MCF 10A (cell line): ENCODE results near the gene TUBA4B. TPM values are rescaled to one million over a fixed set of nuclear protein-coding genes. Genes with fewer than 3 reads are reported as not detected.

ENCODE experiments used
- BruUV-seq: library from RNA; stranded (reverse); fragments of 400-500 nt; replicated peaks from 2 replicates; lab custom pipeline; 2021; lab: Mats Ljungman, UMichigan
- CTCF ChIA-PET: fragments of 300-600 bp; sonication (Branson Sonifier 250); formaldehyde crosslinking; extraction: SDS; loops from one replicate; lab custom pipeline; 2021; ENCODE audit warnings: antibody characterized with exemption, inconsistent platforms; lab: Yijun Ruan, JAX
- POLR2A ChIA-PET: fragments of 300-600, 350-650 bp; sonication (Branson Sonifier 250); formaldehyde crosslinking; extraction: SDS; loops from one replicate; lab custom pipeline; 2020; ENCODE audit warnings: antibody characterized with exemption, inconsistent platforms; lab: Yijun Ruan, JAX
- DNase-seq: peaks from one replicate; pipeline ENCODE4 v3.0.0-alpha.2; 2018; ENCODE audit not compliant: unreplicated experiment
- H3K27ac Mint-ChIP-seq: one replicate; pipeline ENCODE4 v1.8.0; 2022; ENCODE audit warnings: mild to moderate bottlenecking, low read depth, mixed read lengths; ENCODE audit not compliant: unreplicated experiment
- H3K27me3 Mint-ChIP-seq: one replicate; pipeline ENCODE4 v1.8.0; 2022; ENCODE audit warnings: mixed read lengths; ENCODE audit not compliant: insufficient read depth, unreplicated experiment
- H3K36me3 Mint-ChIP-seq: one replicate; pipeline ENCODE4 v1.8.0; 2022; ENCODE audit warnings: mild to moderate bottlenecking, moderate library complexity, mixed read lengths; ENCODE audit not compliant: insufficient read depth, unreplicated experiment
- H3K4me1 Mint-ChIP-seq: one replicate; pipeline ENCODE4 v1.8.0; 2022; ENCODE audit warnings: mixed read lengths; ENCODE audit not compliant: insufficient read depth, unreplicated experiment
- H3K4me3 Mint-ChIP-seq: one replicate; pipeline ENCODE4 v1.8.0; 2022; ENCODE audit warnings: mild to moderate bottlenecking, moderate library complexity, mixed read lengths; ENCODE audit not compliant: unreplicated experiment
- H3K9me3 Mint-ChIP-seq: one replicate; pipeline ENCODE4 v1.8.0; 2022; ENCODE audit warnings: mixed read lengths; ENCODE audit not compliant: unreplicated experiment
- CTCF ChIP-seq: fragments of 200-600 bp; IDR thresholded peaks from one replicate; pipeline ENCODE4 v1.8.0; 2022; ENCODE audit warnings: antibody characterized with exemption, mild to moderate bottlenecking; ENCODE audit not compliant: unreplicated experiment
- intact Hi-C: fragments of 100-400 bp; cut with micrococcal nuclease; formaldehyde crosslinking; loops from 2 replicates; pipeline ENCODE4 v1.14.1; 2022
- total RNA-seq: library from RNA; stranded (reverse); gene quantifications from 2 replicates; pipeline ENCODE4 v1.2.3, GENCODE V29; 2022

Gene TUBA4B
- total RNA-seq, 1 experiment from 2014 or later: not detected

- Mint-ChIP-seq H3K4me1 (peaks cover 15% of the 10 kb centered on the region), H3K4me3 (peak overlapping the region; percentile 88), H3K9me3 (no peaks in the 10 kb centered on the region), H3K27me3 (no peaks in the 10 kb centered on the region), H3K27ac (peak overlapping the region; percentile 46), H3K36me3 (peaks cover 42% of the 10 kb centered on the region)
- ChIA-PET CTCF (interaction anchor here (0.7 to 1.4 kb wide), 6 partner anchors 32 to 331 kb away, joined by 3 to 9 read pairs (median 6); no protein-coding TSS in a partner anchor), POLR2A (interaction anchor here (1.5 to 4.5 kb wide), 8 partner anchors 10 to 37 kb away, joined by 5 to 64 read pairs (median 14); partner anchors contain the start of genes ABCB6, ANKZF1, ATG9A and CNPPD1)
- peak; percentile 21 for DNase-seq
- no peak for TF ChIP-seq CTCF
- no TSS peak for BruUV-seq
- intact Hi-C loops: no loop called here
Measured at GRCh38 chr2:219207884-219208740, 44.9 kb upstream of the TUBA4B start.

- ChIA-PET POLR2A (interaction anchor here (2.7 to 4.5 kb wide), 4 partner anchors 9 to 33 kb away, joined by 12 to 64 read pairs (median 48); partner anchors contain the start of genes ABCB6, ANKZF1, ATG9A and CNPPD1), CTCF (interaction anchor here (1.0 to 1.2 kb wide), 2 partner anchors 86 to 333 kb away, joined by 4 to 9 read pairs; no protein-coding TSS in a partner anchor)
- intact Hi-C loops: no loop called here
- no peaks in the 10 kb centered on the region for H3K27me3 Mint-ChIP-seq
- DNase-seq: no peak
- peaks cover 15% of the 10 kb centered on the region for H3K4me1 Mint-ChIP-seq
- H3K36me3 Mint-ChIP-seq: peaks cover 55% of the 10 kb centered on the region
- TF ChIP-seq CTCF: no peak
- H3K27ac Mint-ChIP-seq: peak overlapping the region; percentile 27
- H3K9me3 Mint-ChIP-seq: no peaks in the 10 kb centered on the region
- BruUV-seq: no TSS peak
- H3K4me3 Mint-ChIP-seq: no peak overlapping the region
Measured at GRCh38 chr2:219209236-219210195, 43.5 kb upstream of the TUBA4B start.

- ChIA-PET POLR2A (interaction anchor here (2.7 kb wide), 1 partner anchor 20 kb away, joined by 12 read pairs; the partner anchor contains the start of genes ANKZF1 and ATG9A), CTCF (no interaction called here)
- no peak for DNase-seq
- H3K9me3 Mint-ChIP-seq: no peaks in the 10 kb centered on the region
- peaks cover 15% of the 10 kb centered on the region for H3K4me1 Mint-ChIP-seq
- intact Hi-C loops: no loop called here
- no peak overlapping the region for H3K4me3 Mint-ChIP-seq
- peaks cover 62% of the 10 kb centered on the region for H3K36me3 Mint-ChIP-seq
- TF ChIP-seq CTCF: no peak
- no peaks in the 10 kb centered on the region for H3K27me3 Mint-ChIP-seq
- peak overlapping the region; percentile 27 for H3K27ac Mint-ChIP-seq
- BruUV-seq: no TSS peak
Measured at GRCh38 chr2:219210196-219210885, 42.7 kb upstream of the TUBA4B start.
